Neural progenitor cell (in vitro differentiated cells): ENCODE results near the gene CEP57. TPM values are rescaled to one million over a fixed set of nuclear protein-coding genes. Genes with fewer than 3 reads are reported as not detected.

Source experiments
- DNase-seq: peaks from one replicate; pipeline ENCODE4 v3.0.0-alpha.2; 2016; ENCODE audit warnings: low spot score
- H2AFZ ChIP-seq: fragments of 200-600 bp; sonication (generic); replicated peaks from 2 replicates; pipeline ENCODE4 v1.6.1; 2016; ENCODE audit warnings: antibody characterized with exemption
- H3F3A ChIP-seq: fragments of 200-600 bp; sonication (generic); 2 replicates; pipeline ENCODE4 v1.6.1; 2016; ENCODE audit warnings: antibody characterized with exemption, low read depth
- H3K27ac ChIP-seq: fragments of 200-600 bp; sonication (generic); 2 replicates; pipeline ENCODE4 v1.5.1; 2016; ENCODE audit warnings: mild to moderate bottlenecking
- H3K27me3 ChIP-seq: fragments of 200-600 bp; sonication (generic); 2 replicates; pipeline ENCODE4 v1.6.1; 2016; ENCODE audit warnings: mild to moderate bottlenecking, moderate library complexity
- H3K36me3 ChIP-seq: fragments of 200-600 bp; sonication (generic); 2 replicates; pipeline ENCODE4 v1.5.1; 2016
- H3K4me1 ChIP-seq: fragments of 200-600 bp; sonication (generic); 2 replicates; pipeline ENCODE4 v1.6.1; 2016; ENCODE audit warnings: mixed run types
- H3K4me2 ChIP-seq: fragments of 200-600 bp; sonication (generic); 2 replicates; pipeline ENCODE4 v1.6.1; 2016
- H3K4me3 ChIP-seq: fragments of 200-600 bp; sonication (generic); 2 replicates; pipeline ENCODE4 v1.5.1; 2016
- H3K79me2 ChIP-seq: fragments of 200-600 bp; sonication (generic); 2 replicates; pipeline ENCODE4 v1.6.1; 2016; ENCODE audit warnings: low read depth
- H3K9ac ChIP-seq: fragments of 200-600 bp; sonication (generic); 2 replicates; pipeline ENCODE4 v1.6.1; 2016
- H3K9me3 ChIP-seq: fragments of 200-600 bp; sonication (generic); 2 replicates; pipeline ENCODE4 v1.5.1; 2016; ENCODE audit warnings: low read depth
- H4K20me1 ChIP-seq: fragments of 200-600 bp; sonication (generic); 2 replicates; pipeline ENCODE4 v1.6.1; 2016; ENCODE audit warnings: low read depth
- H3K27ac Mint-ChIP-seq: 3 replicates; pipeline ENCODE4 v1.8.0; 2021; ENCODE audit warnings: mixed read lengths
- H3K27me3 Mint-ChIP-seq: 2 replicates; pipeline ENCODE4 v1.8.0; 2022; ENCODE audit warnings: low read depth, mild to moderate bottlenecking, inconsistent platforms, moderate library complexity, mixed read lengths; ENCODE audit not compliant: insufficient read depth
- H3K36me3 Mint-ChIP-seq: 3 replicates; pipeline ENCODE4 v1.8.0; 2021; ENCODE audit warnings: mixed read lengths
- H3K4me1 Mint-ChIP-seq: 3 replicates; pipeline ENCODE4 v1.8.0; 2021; ENCODE audit warnings: mixed read lengths
- H3K4me3 Mint-ChIP-seq: 3 replicates; pipeline ENCODE4 v1.8.0; 2021; ENCODE audit warnings: mild to moderate bottlenecking, moderate library complexity, mixed read lengths
- H3K9me3 Mint-ChIP-seq: 3 replicates; pipeline ENCODE4 v1.8.0; 2020; ENCODE audit warnings: mixed read lengths
- EZH2 ChIP-seq: fragments of 200-600 bp; sonication (generic); IDR thresholded peaks from 2 replicates; pipeline ENCODE4 v1.6.1; 2017; ENCODE audit warnings: antibody characterized with exemption, mild to moderate bottlenecking, moderate library complexity
- EZH2phosphoT487 ChIP-seq: fragments of 200-600 bp; sonication (generic); IDR thresholded peaks from 2 replicates; pipeline ENCODE4 v1.6.1; 2017; ENCODE audit warnings: antibody characterized with exemption
- total RNA-seq: library from RNA; depleted of rRNA; stranded (reverse); fragments of >200 nt; gene quantifications from 2 replicates; pipeline ENCODE4 v1.2.3, GENCODE V29; 2015; ENCODE audit warnings: low replicate concordance
- TF ChIP-seq, protein P1 (sequence below): fragments of 200-600 bp; sonication (generic); IDR thresholded peaks from 2 replicates; pipeline ENCODE4 v1.5.1; 2017; ENCODE audit warnings: antibody characterized with exemption, mild to moderate bottlenecking

CEP57 gene
- total RNA-seq, 1 donor from 2014 or later, result 185 TPM

DNA sequence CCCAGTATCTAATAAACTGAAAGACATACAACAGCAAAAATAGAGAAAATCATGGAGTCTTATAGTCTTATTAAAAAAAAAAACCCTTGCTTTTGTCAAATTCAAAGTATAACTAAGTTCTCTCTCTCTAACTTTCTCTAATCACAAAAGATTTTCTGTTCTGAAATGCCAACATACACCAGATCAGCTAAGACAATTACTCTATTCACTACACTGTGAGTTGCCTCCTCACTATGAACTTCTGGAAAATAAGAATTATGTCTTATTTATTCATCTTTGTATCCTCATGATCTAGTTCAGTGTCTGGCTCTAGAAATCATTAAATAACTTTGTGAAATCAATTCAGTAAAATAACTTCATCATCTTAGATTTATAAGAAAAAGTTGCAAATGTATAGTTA is 13.4 kb upstream of the CEP57 start:
- no peak overlapping the region for H2AFZ ChIP-seq
- peaks cover 77% of the 10 kb centered on the region for H3K36me3 ChIP-seq
- peaks cover 5% of the 10 kb centered on the region for H3K79me2 ChIP-seq
- no peaks in the 10 kb centered on the region for H3K4me1 Mint-ChIP-seq
- no peak overlapping the region for H3K4me3 ChIP-seq
- H3K4me3 Mint-ChIP-seq, result no peak overlapping the region
- H4K20me1 ChIP-seq, result peaks cover 9% of the 10 kb centered on the region
- no peak overlapping the region for H3K27ac Mint-ChIP-seq
- H3K27me3 Mint-ChIP-seq, result no peaks in the 10 kb centered on the region
- H3K9me3 ChIP-seq, result no peaks in the 10 kb centered on the region
- TF ChIP-seq, protein P1, sequence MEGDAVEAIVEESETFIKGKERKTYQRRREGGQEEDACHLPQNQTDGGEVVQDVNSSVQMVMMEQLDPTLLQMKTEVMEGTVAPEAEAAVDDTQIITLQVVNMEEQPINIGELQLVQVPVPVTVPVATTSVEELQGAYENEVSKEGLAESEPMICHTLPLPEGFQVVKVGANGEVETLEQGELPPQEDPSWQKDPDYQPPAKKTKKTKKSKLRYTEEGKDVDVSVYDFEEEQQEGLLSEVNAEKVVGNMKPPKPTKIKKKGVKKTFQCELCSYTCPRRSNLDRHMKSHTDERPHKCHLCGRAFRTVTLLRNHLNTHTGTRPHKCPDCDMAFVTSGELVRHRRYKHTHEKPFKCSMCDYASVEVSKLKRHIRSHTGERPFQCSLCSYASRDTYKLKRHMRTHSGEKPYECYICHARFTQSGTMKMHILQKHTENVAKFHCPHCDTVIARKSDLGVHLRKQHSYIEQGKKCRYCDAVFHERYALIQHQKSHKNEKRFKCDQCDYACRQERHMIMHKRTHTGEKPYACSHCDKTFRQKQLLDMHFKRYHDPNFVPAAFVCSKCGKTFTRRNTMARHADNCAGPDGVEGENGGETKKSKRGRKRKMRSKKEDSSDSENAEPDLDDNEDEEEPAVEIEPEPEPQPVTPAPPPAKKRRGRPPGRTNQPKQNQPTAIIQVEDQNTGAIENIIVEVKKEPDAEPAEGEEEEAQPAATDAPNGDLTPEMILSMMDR, result no peak
- H3F3A ChIP-seq, result peaks cover 11% of the 10 kb centered on the region
- H3K4me1 ChIP-seq, result no peaks in the 10 kb centered on the region
- no peaks in the 10 kb centered on the region for H3K27me3 ChIP-seq
- no peak overlapping the region for H3K9ac ChIP-seq
- H3K9me3 Mint-ChIP-seq, result no peaks in the 10 kb centered on the region
- no peak overlapping the region for H3K27ac ChIP-seq
- DNase-seq, result no peak
- peaks cover 18% of the 10 kb centered on the region for H3K36me3 Mint-ChIP-seq
- H3K4me2 ChIP-seq, result no peak overlapping the region

DNA sequence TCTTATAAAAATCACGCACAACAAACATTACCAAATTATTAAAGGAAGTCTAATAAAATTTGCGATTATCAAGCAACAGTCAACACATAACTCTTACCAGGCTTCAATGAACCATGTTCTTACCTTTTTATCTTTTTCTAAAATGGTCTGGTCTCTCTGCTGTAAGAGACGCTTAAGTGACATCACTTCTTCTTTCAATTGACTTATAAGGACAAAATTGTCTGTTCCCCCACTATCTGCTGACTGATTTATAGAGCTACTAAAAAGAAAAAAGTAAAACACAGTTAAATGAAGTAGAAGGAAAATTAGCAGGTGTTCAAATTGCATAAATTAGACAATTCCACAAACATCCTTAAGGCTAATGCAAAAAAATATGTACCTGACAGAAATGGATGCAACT is 11.6 kb upstream of the CEP57 start:
- Histone ChIP-seq H3K79me2 (peaks cover 5% of the 10 kb centered on the region), H3K9ac (no peak overlapping the region), H4K20me1 (peaks cover 14% of the 10 kb centered on the region), H3K4me2 (no peak overlapping the region), H3K9me3 (no peaks in the 10 kb centered on the region), H3K27me3 (no peaks in the 10 kb centered on the region), H3K4me1 (no peaks in the 10 kb centered on the region), H3F3A (peaks cover 7% of the 10 kb centered on the region), H3K4me3 (no peak overlapping the region), H3K36me3 (peaks cover 65% of the 10 kb centered on the region), H3K27ac (no peak overlapping the region), H2AFZ (no peak overlapping the region)
- Mint-ChIP-seq H3K4me1 (no peaks in the 10 kb centered on the region), H3K4me3 (no peak overlapping the region), H3K27me3 (no peaks in the 10 kb centered on the region), H3K27ac (no peak overlapping the region), H3K36me3 (peaks cover 25% of the 10 kb centered on the region), H3K9me3 (no peaks in the 10 kb centered on the region)
- TF ChIP-seq EZH2 (no peak), EZH2phosphoT487 (no peak)
- TF ChIP-seq, protein P1, result no peak
- no peak for DNase-seq

DNA sequence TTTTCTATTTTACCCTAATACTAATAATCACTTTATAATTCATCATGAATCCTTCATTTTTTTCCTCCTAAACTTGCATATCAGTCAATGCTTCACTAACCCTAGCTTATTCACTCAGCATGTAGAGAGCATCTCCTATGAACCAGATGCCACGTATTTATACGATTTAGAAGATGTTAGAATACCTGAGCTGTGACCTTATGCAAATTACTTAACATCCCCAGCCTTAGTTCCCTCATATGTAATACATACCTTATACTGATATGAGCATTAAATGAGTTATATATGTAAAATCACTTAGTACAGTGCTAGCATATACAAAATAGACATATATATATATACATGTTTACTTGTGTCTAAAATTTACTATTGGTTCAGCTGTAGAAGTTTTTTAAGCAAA is 9.8 kb upstream of the CEP57 start:
- H3K36me3 ChIP-seq, result peaks cover 61% of the 10 kb centered on the region
- Mint-ChIP-seq H3K9me3 (no peaks in the 10 kb centered on the region), H3K4me3 (no peak overlapping the region)

More for the DNA sequence above, 9.8 kb upstream of the CEP57 start:
- Histone ChIP-seq H3K9ac (no peak overlapping the region), H3K27me3 (no peaks in the 10 kb centered on the region), H3K9me3 (no peaks in the 10 kb centered on the region), H2AFZ (no peak overlapping the region), H3K4me1 (no peaks in the 10 kb centered on the region), H3K4me3 (no peak overlapping the region), H3K4me2 (no peak overlapping the region), H3K27ac (no peak overlapping the region), H3K79me2 (peaks cover 8% of the 10 kb centered on the region), H4K20me1 (peaks cover 14% of the 10 kb centered on the region), H3F3A (peaks cover 7% of the 10 kb centered on the region)
- Mint-ChIP-seq H3K27ac (no peak overlapping the region), H3K27me3 (peaks cover 2% of the 10 kb centered on the region), H3K4me1 (no peaks in the 10 kb centered on the region), H3K36me3 (peaks cover 33% of the 10 kb centered on the region)
- TF ChIP-seq, protein P1, result no peak
- TF ChIP-seq EZH2phosphoT487, result no peak
- no peak for TF ChIP-seq EZH2
- DNase-seq, result no peak
